Neural cell (in vitro differentiated cells): ENCODE measurements around the gene MEF2D.

ENCODE experiments used
- CTCF ChIP-seq: fragments of 450-650 bp; IDR thresholded peaks from 2 replicates; pipeline ENCODE4 v1.5.1; 2014; ENCODE audit warnings: antibody characterized with exemption, mild to moderate bottlenecking, moderate library complexity; ENCODE audit not compliant: poor library complexity, severe bottlenecking
- EZH2 ChIP-seq: fragments of 200-600, 300-800 bp; shearing (Covaris generic), sonication (generic); IDR thresholded peaks from 2 replicates; pipeline ENCODE4 v1.6.1; 2014; ENCODE audit warnings: antibody characterized with exemption, low read length, borderline replicate concordance, mild to moderate bottlenecking; ENCODE audit not compliant: insufficient read depth, poor library complexity, severe bottlenecking
- MXI1 ChIP-seq: fragments of 450-650 bp; conservative IDR thresholded peaks from 2 replicates; pipeline ENCODE4 v1.6.1; 2014; ENCODE audit warnings: antibody characterized with exemption, mild to moderate bottlenecking; ENCODE audit not compliant: poor library complexity, severe bottlenecking
- POLR2AphosphoS5 ChIP-seq: IDR thresholded peaks from 2 replicates; pipeline ENCODE4 v1.6.1; 2012
- SMC3 ChIP-seq: fragments of 450-650 bp; conservative IDR thresholded peaks from 2 replicates; pipeline ENCODE4 v1.6.1; 2014; ENCODE audit warnings: antibody characterized with exemption, mild to moderate bottlenecking, moderate library complexity; ENCODE audit not compliant: poor library complexity
- TAF1 ChIP-seq: IDR thresholded peaks from 2 replicates; pipeline ENCODE4 v1.6.1; 2012; ENCODE audit warnings: low read depth

DNA sequence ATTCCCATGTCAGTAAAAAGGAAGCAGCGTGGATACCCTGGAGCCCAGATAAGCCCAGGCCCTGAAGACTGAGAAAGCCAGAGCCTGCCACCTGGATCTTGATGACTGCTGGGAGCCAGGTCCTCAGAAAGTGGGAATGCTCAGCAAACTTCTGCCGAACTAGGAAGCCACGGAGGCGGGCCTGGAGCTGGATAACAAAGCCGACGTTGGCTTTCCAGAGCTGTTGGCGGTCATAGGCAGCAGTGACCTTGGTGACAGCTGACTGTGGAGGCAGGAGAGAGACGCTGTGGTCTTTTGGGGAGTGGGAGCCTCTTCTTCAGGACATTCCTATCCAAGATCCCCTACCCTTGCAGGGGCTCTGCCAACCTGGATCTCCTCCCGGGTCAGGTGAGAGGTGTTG is 47.4 kb upstream of the MEF2D start:
- no peak for TF ChIP-seq MXI1
- TF ChIP-seq CTCF: no peak
- no peak for TF ChIP-seq TAF1
- TF ChIP-seq SMC3: no peak
- TF ChIP-seq EZH2: no peak
- TF ChIP-seq POLR2AphosphoS5: no peak
